Chondrocyte (in vitro differentiated cells): ENCODE measurements around the gene ATG10. TPM values are rescaled to one million over a fixed set of nuclear protein-coding genes. Genes with fewer than 3 reads are reported as not detected.
"Not testable (repeated sequence)": the region's sequence is repeated elsewhere in the genome, so short reads cannot be mapped to it uniquely, and the experiment has no call there.

ENCODE experiments used
- DNase-seq: peaks from one replicate; pipeline ENCODE4 v3.0.0; 2021; ENCODE audit warnings: mixed read lengths, low spot score
- H3K27ac Mint-ChIP-seq: one replicate; pipeline ENCODE4 v1.8.0; 2021; ENCODE audit warnings: mild to moderate bottlenecking, moderate library complexity, mixed read lengths; ENCODE audit not compliant: unreplicated experiment
- H3K27me3 Mint-ChIP-seq: 2 replicates; pipeline ENCODE4 v1.8.0; 2021; ENCODE audit warnings: low read depth, mixed read lengths
- H3K36me3 Mint-ChIP-seq: 2 replicates; pipeline ENCODE4 v1.8.0; 2021; ENCODE audit warnings: low read depth, mixed read lengths
- H3K4me1 Mint-ChIP-seq: 2 replicates; pipeline ENCODE4 v1.8.0; 2021; ENCODE audit warnings: low read depth, mild to moderate bottlenecking, mixed read lengths
- H3K4me3 Mint-ChIP-seq: one replicate; pipeline ENCODE4 v1.8.0; 2021; ENCODE audit warnings: mild to moderate bottlenecking, moderate library complexity, mixed read lengths; ENCODE audit not compliant: unreplicated experiment
- H3K9me3 Mint-ChIP-seq: 2 replicates; pipeline ENCODE4 v1.8.0; 2021; ENCODE audit warnings: low read depth, mixed read lengths
- total RNA-seq: library from RNA; stranded (reverse); gene quantifications from 3 replicates; pipeline ENCODE4 v1.2.1, GENCODE V29; 2021
- TF ChIP-seq, protein P1 (sequence below): fragments of 200-600 bp; sonication (generic); IDR thresholded peaks from 2 replicates; pipeline ENCODE4 v1.5.0; 2021; ENCODE audit warnings: antibody characterized with exemption, mild to moderate bottlenecking, moderate library complexity

The ATG10 gene
- total RNA-seq, 1 donor from 2014 or later = 6.4 TPM

DNA sequence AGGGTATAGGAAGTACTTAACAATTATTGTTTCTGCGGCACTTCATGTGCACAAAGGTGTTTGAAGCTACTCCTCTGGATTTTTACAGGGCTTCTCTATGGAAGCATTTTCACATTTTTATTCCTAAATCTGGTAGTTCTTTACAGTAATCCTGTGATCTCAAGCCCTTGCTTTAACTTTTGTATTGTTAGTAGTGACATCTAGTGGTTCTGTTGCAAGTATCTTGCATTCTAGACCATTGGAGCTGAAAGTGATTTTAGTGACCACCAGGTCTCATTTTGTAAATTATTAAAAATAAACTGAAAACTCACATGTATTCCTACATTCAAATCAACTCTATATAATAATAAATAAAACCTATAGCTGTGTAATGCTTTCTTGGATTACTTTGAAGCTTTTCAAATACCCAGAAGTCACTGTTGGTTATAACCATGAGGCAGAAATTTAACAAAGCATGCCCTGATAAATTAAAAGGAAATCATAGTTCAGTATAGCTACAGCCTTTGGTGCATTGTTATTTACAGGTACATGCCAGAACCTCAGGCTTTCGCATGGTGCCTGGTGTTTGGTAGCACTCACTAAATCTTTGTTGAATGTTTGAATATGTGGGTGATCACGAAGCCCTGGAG lies 287.5 kb downstream of the ATG10 start:
- Mint-ChIP-seq H3K27ac (no peak overlapping the region), H3K36me3 (no peaks in the 10 kb centered on the region)
- TF ChIP-seq, protein P1, sequence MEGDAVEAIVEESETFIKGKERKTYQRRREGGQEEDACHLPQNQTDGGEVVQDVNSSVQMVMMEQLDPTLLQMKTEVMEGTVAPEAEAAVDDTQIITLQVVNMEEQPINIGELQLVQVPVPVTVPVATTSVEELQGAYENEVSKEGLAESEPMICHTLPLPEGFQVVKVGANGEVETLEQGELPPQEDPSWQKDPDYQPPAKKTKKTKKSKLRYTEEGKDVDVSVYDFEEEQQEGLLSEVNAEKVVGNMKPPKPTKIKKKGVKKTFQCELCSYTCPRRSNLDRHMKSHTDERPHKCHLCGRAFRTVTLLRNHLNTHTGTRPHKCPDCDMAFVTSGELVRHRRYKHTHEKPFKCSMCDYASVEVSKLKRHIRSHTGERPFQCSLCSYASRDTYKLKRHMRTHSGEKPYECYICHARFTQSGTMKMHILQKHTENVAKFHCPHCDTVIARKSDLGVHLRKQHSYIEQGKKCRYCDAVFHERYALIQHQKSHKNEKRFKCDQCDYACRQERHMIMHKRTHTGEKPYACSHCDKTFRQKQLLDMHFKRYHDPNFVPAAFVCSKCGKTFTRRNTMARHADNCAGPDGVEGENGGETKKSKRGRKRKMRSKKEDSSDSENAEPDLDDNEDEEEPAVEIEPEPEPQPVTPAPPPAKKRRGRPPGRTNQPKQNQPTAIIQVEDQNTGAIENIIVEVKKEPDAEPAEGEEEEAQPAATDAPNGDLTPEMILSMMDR = peak; percentile 85

DNA sequence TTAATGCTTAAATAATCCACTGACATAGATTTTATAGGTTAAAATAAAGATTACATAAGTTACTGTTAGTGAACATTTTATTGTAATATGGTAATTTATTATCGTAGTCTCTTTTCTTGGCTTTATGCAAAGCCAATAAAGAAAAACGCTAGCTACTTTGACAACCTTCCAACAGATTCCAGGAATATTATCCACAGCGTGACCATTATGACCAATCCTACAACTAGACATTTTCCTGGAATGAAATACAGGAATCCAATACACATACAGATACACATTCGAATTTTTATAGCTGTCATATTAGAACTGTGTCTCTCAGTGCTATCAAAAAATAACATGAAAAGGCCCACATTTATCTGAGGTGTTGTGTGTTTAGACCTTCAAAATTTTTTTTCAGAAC lies 293.2 kb downstream of the ATG10 start:
- H3K27me3 Mint-ChIP-seq = no peaks in the 10 kb centered on the region
- H3K36me3 Mint-ChIP-seq = peaks cover 13% of the 10 kb centered on the region
- peaks cover 24% of the 10 kb centered on the region for H3K4me1 Mint-ChIP-seq
- no peak overlapping the region for H3K27ac Mint-ChIP-seq
- no peak overlapping the region for H3K4me3 Mint-ChIP-seq
- H3K9me3 Mint-ChIP-seq = peaks cover 13% of the 10 kb centered on the region
- DNase-seq = no peak
- TF ChIP-seq, protein P1 = no peak

More for the DNA sequence above, 287.5 kb downstream of the ATG10 start:
- no peak overlapping the region for H3K4me3 Mint-ChIP-seq
- H3K4me1 Mint-ChIP-seq = peaks cover 16% of the 10 kb centered on the region
- H3K9me3 Mint-ChIP-seq = no peaks in the 10 kb centered on the region
- no peak for DNase-seq
- H3K27me3 Mint-ChIP-seq = no peaks in the 10 kb centered on the region

DNA sequence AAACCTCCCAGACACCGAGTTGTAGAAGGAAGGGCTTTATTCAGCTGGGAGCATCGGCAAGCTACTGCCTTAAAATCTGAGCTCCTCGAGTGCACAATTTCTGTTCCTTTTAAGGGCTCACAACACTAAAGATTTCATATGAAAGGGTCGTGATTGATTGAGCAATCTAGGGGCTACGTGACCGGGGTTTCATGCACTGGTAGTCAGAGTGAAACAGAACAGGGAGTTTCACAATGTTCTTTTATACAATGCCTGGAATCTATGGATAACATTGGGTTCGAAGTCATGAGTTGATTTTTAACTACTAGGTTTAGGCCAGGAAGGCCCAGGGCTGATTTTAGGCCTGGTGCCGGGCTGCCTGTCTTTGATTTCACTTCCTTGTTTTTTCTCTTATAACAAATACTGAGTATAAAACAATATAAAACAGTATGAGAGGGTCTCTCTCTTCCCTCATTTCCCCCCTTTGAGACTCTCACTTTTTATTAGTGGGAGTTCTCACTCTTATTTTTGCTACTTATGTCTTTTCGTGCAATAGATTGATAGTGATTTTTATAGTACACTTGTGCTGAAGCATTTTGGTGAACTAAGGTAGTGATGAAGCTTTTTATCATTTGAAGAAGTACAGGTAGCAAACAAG lies 295.6 kb downstream of the ATG10 start:
- peaks cover 13% of the 10 kb centered on the region for H3K9me3 Mint-ChIP-seq
- not testable (repeated sequence) for H3K27ac Mint-ChIP-seq, DNase-seq, H3K4me3 Mint-ChIP-seq, H3K27me3 Mint-ChIP-seq
- peaks cover 27% of the 10 kb centered on the region for H3K4me1 Mint-ChIP-seq
- H3K36me3 Mint-ChIP-seq = peaks cover 13% of the 10 kb centered on the region

DNA sequence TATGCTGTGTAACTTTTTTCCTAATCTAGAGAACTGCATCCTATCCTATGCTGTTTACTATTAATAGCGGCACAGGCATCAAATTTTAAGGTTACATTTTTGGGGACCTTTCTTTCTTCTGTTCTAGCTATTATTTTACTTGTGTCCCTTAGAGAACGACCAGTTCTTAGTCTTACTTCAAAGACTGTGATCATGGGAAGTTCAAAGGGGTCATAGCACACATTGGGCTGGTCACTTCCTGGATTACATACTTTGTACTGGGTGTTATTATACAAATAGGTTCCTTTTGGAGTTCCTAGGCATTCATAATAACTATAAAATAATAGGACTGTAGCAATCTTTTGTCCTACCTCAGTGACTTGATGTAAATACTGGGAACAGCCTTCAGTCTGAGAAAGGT lies 297.5 kb downstream of the ATG10 start:
- DNase-seq, H3K27me3 Mint-ChIP-seq, H3K27ac Mint-ChIP-seq, H3K4me3 Mint-ChIP-seq: not testable (repeated sequence)
- peaks cover 19% of the 10 kb centered on the region for H3K36me3 Mint-ChIP-seq
- H3K4me1 Mint-ChIP-seq = peaks cover 30% of the 10 kb centered on the region
- H3K9me3 Mint-ChIP-seq = peaks cover 13% of the 10 kb centered on the region

DNA sequence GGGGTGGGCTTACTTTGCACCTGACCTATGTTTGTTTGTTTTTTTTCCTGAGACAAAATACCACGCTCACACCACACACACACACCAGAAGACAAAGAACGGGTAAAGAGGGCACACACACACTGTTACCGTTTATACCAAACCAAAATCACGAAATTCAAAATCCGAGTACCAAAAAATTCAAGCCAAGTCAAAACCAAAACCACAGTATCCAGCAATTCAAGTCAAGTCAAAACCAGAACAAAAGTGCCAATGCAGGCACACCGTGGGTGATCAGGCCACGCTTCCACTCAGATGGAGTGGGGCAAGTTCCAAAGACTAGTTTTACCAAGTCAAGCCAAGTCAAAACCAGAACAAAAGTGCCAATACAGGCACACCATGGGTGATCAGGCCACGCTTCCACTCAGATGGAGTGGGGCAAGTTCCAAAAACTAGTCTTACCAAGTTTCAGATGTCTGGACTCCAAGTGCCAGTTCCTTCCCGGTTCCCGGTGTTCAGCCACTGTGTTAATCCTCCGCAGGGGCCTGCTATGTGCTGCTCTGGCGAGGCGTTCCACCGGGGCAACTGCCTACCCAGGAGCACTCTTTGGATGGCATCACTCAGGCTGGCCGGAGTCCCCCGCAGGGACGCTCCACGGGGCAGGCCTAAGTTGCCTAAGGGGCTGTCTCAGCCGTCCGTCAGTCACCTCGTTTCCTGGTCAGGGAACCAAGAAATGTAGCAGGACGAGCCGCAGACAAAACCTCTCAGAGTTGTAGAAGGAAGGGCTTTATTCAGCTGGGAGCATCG lies 300.9 kb downstream of the ATG10 start:
- DNase-seq, H3K27me3 Mint-ChIP-seq, H3K4me3 Mint-ChIP-seq, H3K9me3 Mint-ChIP-seq: not testable (repeated sequence)
- H3K27ac Mint-ChIP-seq = peak overlapping the region; percentile 60
- H3K4me1 Mint-ChIP-seq = peaks cover 37% of the 10 kb centered on the region
- peaks cover 37% of the 10 kb centered on the region for H3K36me3 Mint-ChIP-seq

DNA sequence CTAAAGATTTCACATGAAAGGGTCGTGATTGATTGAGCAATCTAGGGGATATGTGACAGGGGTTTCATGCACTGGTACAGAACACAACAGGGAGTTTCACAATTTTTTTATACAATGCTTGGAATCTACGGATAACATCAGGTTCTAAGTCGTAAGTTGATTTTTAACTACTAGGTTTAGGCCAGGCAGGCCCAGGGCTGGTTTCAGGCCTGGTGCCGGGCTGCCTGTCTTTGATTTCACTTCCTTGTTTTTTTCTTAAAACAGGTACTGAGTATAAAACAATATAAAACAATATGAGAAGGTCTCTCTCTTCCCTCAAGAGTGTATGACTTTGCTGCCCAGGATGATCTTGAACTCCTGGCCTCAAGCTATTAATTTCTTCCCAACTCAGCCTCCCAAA lies 301.6 kb downstream of the ATG10 start:
- H3K36me3 Mint-ChIP-seq = peaks cover 36% of the 10 kb centered on the region
- peaks cover 39% of the 10 kb centered on the region for H3K4me1 Mint-ChIP-seq
- H3K27me3 Mint-ChIP-seq, H3K27ac Mint-ChIP-seq, H3K4me3 Mint-ChIP-seq, DNase-seq, H3K9me3 Mint-ChIP-seq: not testable (repeated sequence)
